Caco-2 (cell line): ENCODE data around the gene OPTN. TPM values are rescaled to one million over a fixed set of nuclear protein-coding genes. Genes with fewer than 3 reads are reported as not detected.

ENCODE experiments used
- BruUV-seq: library from RNA; stranded (reverse); fragments of 400-500 nt; replicated peaks from 2 replicates; lab custom pipeline; 2021; lab: Mats Ljungman, UMichigan
- CTCF ChIA-PET: fragments of 300-600 bp; sonication (Branson Sonifier 250); formaldehyde crosslinking; loops from one replicate; lab custom pipeline; 2022; ENCODE audit warnings: antibody characterized with exemption; lab: Charles Lee
- POLR2A ChIA-PET: fragments of 300-600 bp; sonication (Branson Sonifier 250); formaldehyde crosslinking; loops from one replicate; lab custom pipeline; 2022; ENCODE audit warnings: antibody characterized with exemption; lab: Charles Lee
- DNase-seq, 2 experiments: peaks; one replicate each; pipeline versions ENCODE4 v3.0.0 to v3.0.0-alpha.2; 2020 to 2022
- H3K27me3 ChIP-seq: replicated peaks from 2 replicates; pipeline ENCODE4 v1.6.0; 2011; ENCODE audit warnings: low read length; ENCODE audit not compliant: control insufficient read depth, insufficient read depth
- H3K36me3 ChIP-seq: 2 replicates; pipeline ENCODE4 v1.5.1; 2011; ENCODE audit warnings: low read length; ENCODE audit not compliant: control insufficient read depth, insufficient read depth
- H3K4me1 ChIP-seq: fragments of 250-450 bp; sonication (Bioruptor Pico); 2 replicates; pipeline ENCODE4 v1.5.1; 2020; ENCODE audit warnings: mild to moderate bottlenecking
- H3K4me3 ChIP-seq: 2 replicates; pipeline ENCODE4 v1.5.1; 2011; ENCODE audit warnings: low read depth, mild to moderate bottlenecking, control low read depth, low read length
- H3K9me3 ChIP-seq: fragments of 250-450 bp; sonication (Bioruptor Pico); 2 replicates; pipeline ENCODE4 v1.5.1; 2020; ENCODE audit warnings: mild to moderate bottlenecking, moderate library complexity
- H3K27ac Mint-ChIP-seq: one replicate; pipeline ENCODE4 v1.8.0; 2022; ENCODE audit warnings: mixed read lengths; ENCODE audit not compliant: unreplicated experiment
- H3K27me3 Mint-ChIP-seq: one replicate; pipeline ENCODE4 v1.8.0; 2022; ENCODE audit warnings: mixed read lengths; ENCODE audit not compliant: insufficient read depth, unreplicated experiment
- H3K36me3 Mint-ChIP-seq: one replicate; pipeline ENCODE4 v1.8.0; 2022; ENCODE audit warnings: mild to moderate bottlenecking, mixed read lengths; ENCODE audit not compliant: insufficient read depth, unreplicated experiment
- H3K4me1 Mint-ChIP-seq: one replicate; pipeline ENCODE4 v1.8.0; 2022; ENCODE audit warnings: low read depth, mixed read lengths; ENCODE audit not compliant: unreplicated experiment
- H3K4me3 Mint-ChIP-seq: one replicate; pipeline ENCODE4 v1.8.0; 2022; ENCODE audit warnings: mild to moderate bottlenecking, moderate library complexity, mixed read lengths; ENCODE audit not compliant: unreplicated experiment
- H3K9me3 Mint-ChIP-seq: one replicate; pipeline ENCODE4 v1.8.0; 2022; ENCODE audit warnings: mixed read lengths; ENCODE audit not compliant: unreplicated experiment
- intact Hi-C: fragments of 100-400 bp; cut with micrococcal nuclease; formaldehyde crosslinking; loops from one replicate; pipeline ENCODE4 v1.10.0; 2022; ENCODE audit not compliant: unreplicated experiment
- total RNA-seq: library from RNA; stranded (reverse); gene quantifications from 2 replicates; pipeline ENCODE4 v1.2.3, GENCODE V29; 2022
- TF ChIP-seq, protein P1 (sequence below), 2 experiments: fragments of 200-600 bp in 1 of 2; IDR thresholded peaks; 1 replicate in 1 of 2; 2 replicates in 1 of 2; pipeline versions ENCODE4 v1.5.1 to v1.8.0; 2011 to 2022; ENCODE audit warnings: antibody characterized with exemption in 1 of 2, control low read depth in 1 of 2, inconsistent platforms in 1 of 2, low read depth in 1 of 2, low read length in 1 of 2, mild to moderate bottlenecking in 1 of 2, moderate library complexity in 1 of 2; ENCODE audit not compliant: insufficient read depth in 1 of 2, severe bottlenecking in 1 of 2, unreplicated experiment in 1 of 2

The OPTN gene
- total RNA-seq, 1 experiment from 2014 or later = 59.6 TPM

DNA sequence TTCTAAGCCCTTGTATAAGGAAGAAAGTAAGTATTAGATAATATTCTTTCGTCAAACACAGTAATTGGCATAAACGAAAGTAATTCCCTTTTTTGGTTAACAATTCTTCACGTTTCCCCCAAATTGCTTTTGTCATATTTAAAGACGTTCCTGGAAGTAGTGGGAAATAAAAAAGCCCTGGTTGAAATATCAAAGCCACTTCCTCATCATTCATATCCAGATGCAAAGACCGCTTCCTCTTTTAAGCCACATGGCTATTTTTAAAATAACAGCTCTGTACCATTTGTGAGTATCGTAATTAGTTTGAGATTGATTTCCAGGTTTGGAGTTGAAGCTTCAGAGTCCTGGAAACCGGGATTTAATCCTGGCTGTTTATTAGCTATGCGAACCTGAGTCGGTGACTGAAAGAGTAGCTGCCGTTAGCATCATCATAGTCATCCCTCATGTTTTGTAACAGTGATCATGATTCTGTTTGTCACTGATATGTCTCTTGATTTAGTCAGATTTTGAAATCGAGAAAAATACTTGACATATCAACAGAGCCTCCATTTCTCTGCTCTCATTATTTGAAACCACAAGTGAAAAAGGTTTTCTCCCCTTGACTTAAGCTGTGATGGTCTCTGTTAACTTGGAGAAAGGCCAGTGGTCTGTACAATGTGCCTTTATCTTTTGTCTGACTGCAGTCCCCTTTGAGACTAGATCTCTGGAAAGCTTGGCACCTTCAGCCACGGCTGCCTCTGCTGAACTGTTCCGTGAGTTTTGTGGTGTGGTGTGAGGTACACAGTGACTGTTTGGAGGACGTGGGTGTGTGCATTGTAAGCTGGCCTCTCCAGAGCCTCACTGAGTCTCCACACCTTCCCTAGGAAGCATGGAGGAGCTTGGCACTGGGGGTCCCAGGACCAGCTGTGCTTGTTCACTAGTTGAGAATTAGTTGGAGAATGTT is 18.1 kb downstream of the OPTN start:
- Histone ChIP-seq H3K9me3 (no peaks in the 10 kb centered on the region), H3K36me3 (peaks cover 5% of the 10 kb centered on the region), H3K4me1 (no peaks in the 10 kb centered on the region; the same call in 1 of the 2 replicates), H3K27me3 (no peaks in the 10 kb centered on the region), H3K4me3 (no peak overlapping the region)
- POLR2A ChIA-PET = no interaction called here
- Mint-ChIP-seq H3K36me3 (peaks cover 77% of the 10 kb centered on the region), H3K9me3 (no peaks in the 10 kb centered on the region), H3K4me1 (peaks cover 6% of the 10 kb centered on the region), H3K27me3 (no peaks in the 10 kb centered on the region), H3K27ac (no peak overlapping the region), H3K4me3 (no peak overlapping the region)
- TF ChIP-seq, protein P1, sequence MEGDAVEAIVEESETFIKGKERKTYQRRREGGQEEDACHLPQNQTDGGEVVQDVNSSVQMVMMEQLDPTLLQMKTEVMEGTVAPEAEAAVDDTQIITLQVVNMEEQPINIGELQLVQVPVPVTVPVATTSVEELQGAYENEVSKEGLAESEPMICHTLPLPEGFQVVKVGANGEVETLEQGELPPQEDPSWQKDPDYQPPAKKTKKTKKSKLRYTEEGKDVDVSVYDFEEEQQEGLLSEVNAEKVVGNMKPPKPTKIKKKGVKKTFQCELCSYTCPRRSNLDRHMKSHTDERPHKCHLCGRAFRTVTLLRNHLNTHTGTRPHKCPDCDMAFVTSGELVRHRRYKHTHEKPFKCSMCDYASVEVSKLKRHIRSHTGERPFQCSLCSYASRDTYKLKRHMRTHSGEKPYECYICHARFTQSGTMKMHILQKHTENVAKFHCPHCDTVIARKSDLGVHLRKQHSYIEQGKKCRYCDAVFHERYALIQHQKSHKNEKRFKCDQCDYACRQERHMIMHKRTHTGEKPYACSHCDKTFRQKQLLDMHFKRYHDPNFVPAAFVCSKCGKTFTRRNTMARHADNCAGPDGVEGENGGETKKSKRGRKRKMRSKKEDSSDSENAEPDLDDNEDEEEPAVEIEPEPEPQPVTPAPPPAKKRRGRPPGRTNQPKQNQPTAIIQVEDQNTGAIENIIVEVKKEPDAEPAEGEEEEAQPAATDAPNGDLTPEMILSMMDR (IDR thresholded peaks at IDR 0.05; ENCODE audit: insufficient read depth in 1 of 2, low read depth in 1 of 2, low read length in 1 of 2, severe bottlenecking in 1 of 2, unreplicated experiment in 1 of 2) = no peak
- no peak for DNase-seq
- intact Hi-C loops = no loop called here
- CTCF ChIA-PET = interaction anchor here (1.2 kb wide), 1 partner anchor 9 kb away, joined by 3 read pairs; no protein-coding TSS in a partner anchor
- no TSS peak for BruUV-seq

DNA sequence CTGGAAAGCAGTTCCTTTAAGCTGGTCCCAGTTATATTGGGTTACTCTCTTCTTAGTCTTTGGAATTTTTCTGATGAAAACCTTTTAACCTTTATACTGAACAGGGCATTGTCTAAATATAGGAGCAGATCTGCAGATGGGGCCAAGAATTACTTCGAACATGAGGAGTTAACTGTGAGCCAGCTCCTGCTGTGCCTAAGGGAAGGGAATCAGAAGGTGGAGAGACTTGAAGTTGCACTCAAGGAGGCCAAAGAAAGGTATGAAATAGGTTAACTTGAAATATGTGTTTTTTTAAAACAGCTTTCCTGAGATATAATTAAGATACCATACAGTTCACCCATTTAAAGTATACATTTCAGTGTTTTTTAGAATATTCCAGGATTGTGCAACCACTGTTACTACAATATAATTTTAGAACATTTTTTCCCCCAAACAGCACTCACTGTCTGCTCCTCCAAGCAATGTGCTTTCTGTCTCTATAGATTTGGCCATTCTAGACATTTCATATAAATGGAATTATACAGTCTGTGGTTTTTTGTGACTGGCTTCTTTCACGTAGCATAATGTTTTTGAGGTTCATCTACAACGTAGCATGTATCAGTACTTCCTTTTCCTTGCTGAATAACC is 18.9 kb downstream of the OPTN start:
- Mint-ChIP-seq H3K27ac (no peak overlapping the region), H3K9me3 (no peaks in the 10 kb centered on the region), H3K36me3 (peaks cover 77% of the 10 kb centered on the region), H3K4me3 (no peak overlapping the region), H3K4me1 (peaks cover 6% of the 10 kb centered on the region), H3K27me3 (no peaks in the 10 kb centered on the region)
- CTCF ChIA-PET = no interaction called here
- no peak for DNase-seq
- Histone ChIP-seq H3K9me3 (no peaks in the 10 kb centered on the region), H3K4me3 (no peak overlapping the region), H3K27me3 (no peaks in the 10 kb centered on the region), H3K36me3 (peaks cover 5% of the 10 kb centered on the region), H3K4me1 (no peaks in the 10 kb centered on the region; the same call in 1 of the 2 replicates)
- BruUV-seq = no TSS peak
- POLR2A ChIA-PET = no interaction called here
- TF ChIP-seq, protein P1 (IDR thresholded peaks at IDR 0.05; ENCODE audit: insufficient read depth in 1 of 2, low read depth in 1 of 2, low read length in 1 of 2, severe bottlenecking in 1 of 2, unreplicated experiment in 1 of 2) = no peak
- intact Hi-C loops = no loop called here

DNA sequence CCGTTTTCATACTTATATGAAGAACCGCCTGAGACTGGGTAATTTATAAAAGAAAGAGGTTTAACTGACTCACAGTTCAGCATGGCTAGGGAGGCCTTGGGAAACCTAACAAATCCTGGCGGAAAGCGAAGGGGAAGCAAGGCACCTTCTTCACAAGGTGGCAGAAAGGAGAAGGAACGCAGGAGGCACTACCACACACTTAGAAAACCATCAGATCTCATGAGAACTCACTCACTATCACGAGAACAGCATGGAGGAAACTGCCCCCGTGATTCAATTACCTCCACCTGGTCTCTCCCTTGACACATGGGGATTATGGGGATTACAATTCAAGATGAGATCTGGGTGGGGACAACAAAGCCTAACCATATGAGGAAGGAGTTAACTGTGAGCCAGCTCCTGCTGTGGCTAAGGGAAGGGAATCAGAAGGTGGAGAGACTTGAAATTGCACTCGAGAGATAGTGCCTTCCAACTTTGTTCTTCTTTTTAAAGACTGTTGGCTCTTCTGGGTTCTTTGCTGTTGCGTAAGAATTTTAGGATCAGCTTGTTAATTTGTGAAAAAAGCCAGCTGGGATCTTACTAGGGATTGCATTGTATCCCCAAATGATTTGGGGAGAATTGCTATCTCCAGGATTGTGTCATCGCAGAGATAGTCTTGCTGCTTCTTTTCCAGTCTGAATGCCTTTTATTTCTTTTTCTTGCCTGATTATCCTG is 21.0 kb downstream of the OPTN start:
- intact Hi-C loops = no loop called here
- no TSS peak for BruUV-seq
- H3K4me1 ChIP-seq = no peaks in the 10 kb centered on the region
- Mint-ChIP-seq H3K9me3 (no peaks in the 10 kb centered on the region), H3K27me3 (no peaks in the 10 kb centered on the region), H3K4me3 (no peak overlapping the region), H3K4me1 (peaks cover 2% of the 10 kb centered on the region), H3K36me3 (peaks cover 80% of the 10 kb centered on the region), H3K27ac (no peak overlapping the region)
- CTCF ChIA-PET = no interaction called here
- peaks cover 7% of the 10 kb centered on the region for H3K36me3 ChIP-seq
- POLR2A ChIA-PET = no interaction called here
- no peak for DNase-seq
- H3K9me3 ChIP-seq = no peaks in the 10 kb centered on the region
- no peaks in the 10 kb centered on the region for H3K27me3 ChIP-seq
- H3K4me3 ChIP-seq = no peak overlapping the region
- TF ChIP-seq, protein P1 (IDR thresholded peaks at IDR 0.05; ENCODE audit: insufficient read depth in 1 of 2, low read depth in 1 of 2, low read length in 1 of 2, severe bottlenecking in 1 of 2, unreplicated experiment in 1 of 2) = no peak
